H1 (cell line): ENCODE data around the gene ENTPD6. TPM values are rescaled to one million over a fixed set of nuclear protein-coding genes. Genes with fewer than 3 reads are reported as not detected.

Experiments used
- CTCF ChIA-PET: fragments of 300-600 bp; sonication (Branson Sonifier 250); formaldehyde crosslinking; loops from one replicate; lab custom pipeline; 2021; ENCODE audit not compliant: partially characterized antibody; lab: Charles Lee
- POLR2A ChIA-PET: fragments of 300-600 bp; sonication (Branson Sonifier 250); formaldehyde crosslinking; loops from one replicate; lab custom pipeline; 2021; ENCODE audit warnings: inconsistent platforms; ENCODE audit not compliant: partially characterized antibody; lab: Charles Lee
- DNase-seq, 2 experiments: peaks; one replicate each; pipeline versions ENCODE4 v3.0.0 to v3.0.0-alpha.2; 2010 to 2022; ENCODE audit warnings: low spot score in 2 of 2, low read depth in 1 of 2, mixed read lengths in 1 of 2
- FAIRE-seq: peaks from 2 replicates; lab custom pipeline; 2011; peaks lifted over from hg19 to GRCh38; lab: Jason Lieb, UNC
- H2AFZ ChIP-seq: 2 replicates; pipeline ENCODE4 v1.8.1; 2012; ENCODE audit warnings: low read length, inconsistent platforms
- H2AK5ac ChIP-seq: 2 replicates; pipeline ENCODE4 v1.6.1; 2013; ENCODE audit warnings: low read depth, low read length
- H2BK120ac ChIP-seq: replicated peaks from 2 replicates; pipeline ENCODE3; 2013; ENCODE audit warnings: low read depth, low read length, inconsistent platforms
- H2BK12ac ChIP-seq: 2 replicates; pipeline ENCODE4 v1.6.1; 2013; ENCODE audit warnings: low read depth, low read length
- H2BK15ac ChIP-seq: 2 replicates; pipeline ENCODE4 v1.6.1; 2013; ENCODE audit warnings: low read length
- H2BK20ac ChIP-seq: 2 replicates; pipeline ENCODE4 v1.6.1; 2013; ENCODE audit warnings: low read length
- H2BK5ac ChIP-seq: 2 replicates; pipeline ENCODE4 v1.6.1; 2013; ENCODE audit warnings: low read depth, low read length
- H3K14ac ChIP-seq: 2 replicates; pipeline ENCODE4 v1.6.1; 2013; ENCODE audit warnings: inconsistent platforms; ENCODE audit not compliant: insufficient read length
- H3K18ac ChIP-seq: 2 replicates; pipeline ENCODE4 v1.6.1; 2013; ENCODE audit warnings: low read length; ENCODE audit errors: extremely low read depth
- H3K23ac ChIP-seq: 2 replicates; pipeline ENCODE4 v1.6.1; 2013; ENCODE audit warnings: inconsistent platforms; ENCODE audit not compliant: insufficient read length
- H3K23me2 ChIP-seq: 2 replicates; pipeline ENCODE4 v1.6.1; 2013; ENCODE audit warnings: low read depth, low read length
- H3K27ac ChIP-seq: 2 replicates; pipeline ENCODE4 v1.6.1; 2011; ENCODE audit warnings: low read depth, low read length, inconsistent platforms
- H3K27me3 ChIP-seq, 4 experiments: replicated peaks in 1 of 4; 1 replicate in 1 of 4; 2 replicates in 3 of 4; pipeline versions ENCODE4 v1.6.1 to v1.8.1; 2011 to 2013; ENCODE audit warnings: low read length in 3 of 4, mild to moderate bottlenecking in 3 of 4, inconsistent platforms in 2 of 4, mixed read lengths in 2 of 4, moderate library complexity in 1 of 4; ENCODE audit not compliant: control insufficient read depth in 3 of 4, insufficient read depth in 3 of 4; ENCODE audit errors: extremely low read depth in 1 of 4
- H3K36me3 ChIP-seq, 4 experiments: 2 replicates each; pipeline versions ENCODE4 v1.6.1 to v1.8.1; 2011 to 2013; ENCODE audit warnings: mild to moderate bottlenecking in 4 of 4, low read length in 3 of 4, moderate library complexity in 2 of 4, control low read depth in 1 of 4, inconsistent platforms in 1 of 4; ENCODE audit not compliant: insufficient read depth in 4 of 4, control insufficient read depth in 2 of 4
- H3K4ac ChIP-seq: replicated peaks from 2 replicates; pipeline ENCODE3; 2013; ENCODE audit warnings: low read length, low read depth, mixed read lengths, inconsistent platforms; ENCODE audit not compliant: insufficient read length
- H3K4me1 ChIP-seq, 4 experiments: replicated peaks in 1 of 4; 1 replicate in 1 of 4; 2 replicates in 3 of 4; pipeline versions ENCODE4 v1.6.1 to v1.8.1; 2011 to 2013; ENCODE audit warnings: low read length in 3 of 4, inconsistent platforms in 2 of 4, mixed read lengths in 1 of 4; ENCODE audit not compliant: insufficient read depth in 4 of 4, control insufficient read depth in 3 of 4
- H3K4me2 ChIP-seq, 2 experiments: 2 replicates each; pipeline versions ENCODE4 v1.6.1 to v1.8.1; 2011 to 2013; ENCODE audit warnings: low read depth in 2 of 2, low read length in 2 of 2, control low read depth in 1 of 2, inconsistent platforms in 1 of 2, mild to moderate bottlenecking in 1 of 2; ENCODE audit not compliant: insufficient read depth in 1 of 2
- H3K4me3 ChIP-seq, 4 experiments: fragments of 200-600, 300-600 bp in 1 of 4; sonication (generic), shearing (Covaris generic), sonication (Bioruptor Twin) in 1 of 4; 2 replicates each; pipeline versions ENCODE4 v1.5.1 to v1.8.1; 2011 to 2016; ENCODE audit warnings: low read length in 4 of 4, low read depth in 3 of 4, control low read depth in 2 of 4, inconsistent platforms in 2 of 4, mild to moderate bottlenecking in 2 of 4, mixed read lengths in 1 of 4, moderate library complexity in 1 of 4; ENCODE audit not compliant: insufficient read depth in 2 of 4; ENCODE audit errors: extremely low read depth in 1 of 4
- H3K56ac ChIP-seq: replicated peaks from 2 replicates; pipeline ENCODE3; 2013; ENCODE audit warnings: low read depth, mild to moderate bottlenecking, mixed read lengths, low read length, inconsistent platforms; ENCODE audit not compliant: insufficient read length
- H3K79me1 ChIP-seq: 2 replicates; pipeline ENCODE4 v1.6.1; 2013; ENCODE audit warnings: low read depth, low read length, control low read depth
- H3K79me2 ChIP-seq, 2 experiments: 2 replicates each; pipeline versions ENCODE4 v1.6.1 to v1.8.1; 2012 to 2013; ENCODE audit warnings: low read length in 2 of 2, mild to moderate bottlenecking in 2 of 2, inconsistent platforms in 1 of 2; ENCODE audit not compliant: insufficient read depth in 2 of 2, control insufficient read depth in 1 of 2
- H3K9ac ChIP-seq, 4 experiments: replicated peaks in 1 of 4; 1 replicate in 1 of 4; 2 replicates in 3 of 4; pipeline versions ENCODE4 v1.6.1 to v1.8.1; 2011 to 2013; ENCODE audit warnings: low read depth in 3 of 4, low read length in 3 of 4, control low read depth in 2 of 4, mild to moderate bottlenecking in 2 of 4, moderate library complexity in 2 of 4, inconsistent platforms in 1 of 4; ENCODE audit errors: extremely low read depth in 1 of 4
- H3K9me3 ChIP-seq, 2 experiments: 2 replicates each; pipeline versions ENCODE4 v1.6.1 to v1.8.1; 2012 to 2013; ENCODE audit warnings: mild to moderate bottlenecking in 2 of 2, moderate library complexity in 2 of 2, control low read depth in 1 of 2, inconsistent platforms in 1 of 2, low read depth in 1 of 2, low read length in 1 of 2, mixed read lengths in 1 of 2; ENCODE audit not compliant: insufficient read depth in 2 of 2
- H4K20me1 ChIP-seq, 2 experiments: replicated peaks in 1 of 2; 2 replicates each; pipeline versions ENCODE3 to v1.8.1; 2011 to 2013; ENCODE audit warnings: inconsistent platforms in 2 of 2, low read length in 2 of 2, mild to moderate bottlenecking in 1 of 2; ENCODE audit not compliant: insufficient read depth in 2 of 2, control insufficient read depth in 1 of 2
- H4K5ac ChIP-seq: 2 replicates; pipeline ENCODE4 v1.6.1; 2013; ENCODE audit warnings: low read length, low read depth, mixed read lengths, inconsistent platforms; ENCODE audit not compliant: insufficient read length
- H4K8ac ChIP-seq: 2 replicates; pipeline ENCODE4 v1.8.0; 2013; ENCODE audit warnings: mild to moderate bottlenecking, moderate library complexity, low read length, inconsistent platforms; ENCODE audit not compliant: insufficient read depth; ENCODE audit errors: extremely low read depth
- H4K91ac ChIP-seq: replicated peaks from 2 replicates; pipeline ENCODE3; 2013; ENCODE audit warnings: low read length, mixed read lengths, inconsistent platforms; ENCODE audit not compliant: insufficient read length
- ASH2L ChIP-seq: fragments of 200-600, 300-600 bp; sonication (generic); IDR thresholded peaks from one replicate; pipeline ENCODE4 v1.7.1; 2017; ENCODE audit warnings: low read length
- BCL11A ChIP-seq, 2 experiments: IDR thresholded peaks; one replicate each; pipeline ENCODE4 v1.6.1; 2011; ENCODE audit warnings: low read depth in 2 of 2, low read length in 2 of 2, mild to moderate bottlenecking in 2 of 2
- CBX5 ChIP-seq: fragments of 300-800, 300-1000 bp; sonication (generic); IDR thresholded peaks from 2 replicates; pipeline ENCODE4 v1.7.1; 2016; ENCODE audit warnings: antibody characterized with exemption, low read length, low read depth
- CHD1 ChIP-seq: IDR thresholded peaks from 2 replicates; pipeline ENCODE4 v1.6.1; 2012; ENCODE audit warnings: low read depth, low read length, improper control_type of control experiment
- EZH2 ChIP-seq: fragments of 200-600 bp; sonication (generic); IDR thresholded peaks from 2 replicates; pipeline ENCODE4 v1.7.1; 2012; ENCODE audit warnings: low read depth, mild to moderate bottlenecking, moderate library complexity, low read length, inconsistent platforms; ENCODE audit not compliant: severe bottlenecking
- GTF2F1 ChIP-seq: IDR thresholded peaks from 2 replicates; pipeline ENCODE4 v1.6.1; 2012; ENCODE audit warnings: low read depth, low read length, improper control_type of control experiment, borderline replicate concordance
- HDAC2 ChIP-seq, 2 experiments: fragments of 300-600 bp in 1 of 2; sonication (generic) in 1 of 2; IDR thresholded peaks; 2 replicates each; pipeline ENCODE4 v1.6.1; 2011 to 2012; ENCODE audit warnings: low read depth in 2 of 2, low read length in 2 of 2, mild to moderate bottlenecking in 2 of 2, moderate library complexity in 2 of 2, borderline replicate concordance in 1 of 2, inconsistent platforms in 1 of 2
- HDAC6 ChIP-seq: IDR thresholded peaks from one replicate; pipeline ENCODE4 v1.7.1; 2012; ENCODE audit warnings: low read depth, mild to moderate bottlenecking, inconsistent platforms, low read length, moderate library complexity
- JUN ChIP-seq: IDR thresholded peaks from 2 replicates; pipeline ENCODE4 v1.6.1; 2011; ENCODE audit warnings: low read depth, mild to moderate bottlenecking, improper control_type of control experiment, low read length
- JUND ChIP-seq: IDR thresholded peaks from 2 replicates; pipeline ENCODE4 v1.6.1; 2011; ENCODE audit warnings: mild to moderate bottlenecking, improper control_type of control experiment, low read length
- KDM4A ChIP-seq: IDR thresholded peaks from one replicate; pipeline ENCODE4 v1.7.1; 2012; ENCODE audit warnings: low read depth, mild to moderate bottlenecking, moderate library complexity, low read length, inconsistent platforms; ENCODE audit not compliant: severe bottlenecking
- NANOG ChIP-seq: IDR thresholded peaks from 2 replicates; pipeline ENCODE4 v1.6.1; 2011; ENCODE audit warnings: low read length, low read depth, mild to moderate bottlenecking, inconsistent platforms; ENCODE audit not compliant: insufficient read depth, poor library complexity, severe bottlenecking
- RXRA ChIP-seq: IDR thresholded peaks from 2 replicates; pipeline ENCODE4 v1.6.1; 2011; ENCODE audit warnings: low read depth, mild to moderate bottlenecking, low read length, moderate library complexity; ENCODE audit not compliant: insufficient read depth
- SIX5 ChIP-seq: IDR thresholded peaks from 2 replicates; pipeline ENCODE4 v1.6.1; 2011; ENCODE audit warnings: mild to moderate bottlenecking, low read depth, low read length
- SP1 ChIP-seq: IDR thresholded peaks from 2 replicates; pipeline ENCODE4 v1.6.1; 2011; ENCODE audit warnings: low read depth, low read length
- WGBS, 2 experiments: shearing (Covaris generic) in 1 of 2; methylation state at CpG; one replicate each; pipeline versions ENCODE4 v1.1.6 to v1.1.7; 2013 to 2015; ENCODE audit warnings: low lambda C conversion rate in 2 of 2, mixed read lengths in 2 of 2, inconsistent platforms in 1 of 2, low coverage in 1 of 2, missing lambda C conversion rate in 1 of 2; ENCODE audit not compliant: insufficient replicate concordance in 2 of 2, insufficient coverage in 1 of 2, insufficient read length in 1 of 2; ENCODE audit errors: extremely low coverage in 1 of 2, missing lambda C conversion rate in 1 of 2; 5-methylcytosine and 5-hydroxymethylcytosine counted together
- polyA plus RNA-seq, 7 experiments: library from polyadenylated mRNA; depleted of rRNA in 3 of 7; stranded (reverse) in 5 of 7; unstranded in 2 of 7; fragments of >200 nt in 5 of 7; fragments of 200-250 nt in 2 of 7; gene quantifications; 1 replicate in 5 of 7; 2 replicates in 1 of 7; 4 replicates in 1 of 7; pipeline versions ENCODE4 v1.2.1 to v1.2.3, GENCODE V29; 2011 to 2013; ENCODE audit warnings: missing spikeins in 2 of 7, mixed read lengths in 2 of 7
- total RNA-seq: library from RNA; stranded (reverse); fragmentation: NEBNext Ultra II Directional; extraction: Animal tissue kit (Norgen Biotek cat#: 25700); gene quantifications from 2 replicates; pipeline ENCODE4 v1.2.1, GENCODE V29; 2021

The ENTPD6 gene
- total and polyA plus RNA-seq, 2 of the 8 experiments (the other 6 are each of a cell fraction or from before 2014, with no cell fraction given) = 47.8 to 57.3 TPM

DNA sequence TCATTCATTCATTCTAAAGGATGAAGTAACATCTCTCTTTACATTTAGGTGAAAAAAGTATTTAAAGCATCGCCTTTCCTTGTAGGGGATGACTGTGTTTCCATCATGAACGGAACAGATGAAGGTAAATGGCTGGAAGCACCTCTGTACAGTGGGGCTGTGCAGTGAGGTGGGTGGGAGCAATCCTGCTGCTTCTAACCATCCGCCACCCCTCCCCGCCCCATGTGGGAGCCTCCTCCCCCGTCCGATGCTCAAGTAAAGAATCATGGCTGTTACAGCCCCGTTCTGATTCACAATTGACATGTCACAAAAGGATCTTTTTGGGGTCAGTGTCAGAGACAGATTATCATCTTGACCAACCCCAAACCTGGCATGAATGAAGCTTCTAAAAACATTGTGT lies 19.3 kb downstream of the ENTPD6 start:
- peaks cover 0 to 5% (median 2%) of the 10 kb centered on the region in 4 experiments; a peak in 3 of 8 replicates for H3K36me3 ChIP-seq
- no peaks in the 10 kb centered on the region for H3K9me3 ChIP-seq
- H3K79me1 ChIP-seq = no peaks in the 10 kb centered on the region
- no peak overlapping the region for H4K8ac ChIP-seq
- H3K27ac ChIP-seq = no peak overlapping the region
- WGBS, 2 experiments = 98% methylated on average over 7 of the region's 7 CpGs; no CpG with 5 or more reads in 1 of the 2 experiments
- no peak overlapping the region for H3K4me3 ChIP-seq
- no peak overlapping the region for H2BK120ac ChIP-seq
- H2BK5ac ChIP-seq = no peak overlapping the region
- no peak overlapping the region for H2AK5ac ChIP-seq
- H3K14ac ChIP-seq = no peak overlapping the region
- FAIRE-seq (no peak), DNase-seq (no peak)
- no peaks in the 10 kb centered on the region for H3K23me2 ChIP-seq
- no peak overlapping the region for H3K56ac ChIP-seq
- H3K4me1 ChIP-seq = no peaks in the 10 kb centered on the region
- H3K23ac ChIP-seq = no peak overlapping the region
- ChIA-PET POLR2A (no interaction called here), CTCF (interaction anchor here (0.7 kb wide), 1 partner anchor 64 kb away, joined by 4 read pairs; no protein-coding TSS in a partner anchor)
- no peaks in the 10 kb centered on the region for H3K27me3 ChIP-seq
- H2BK20ac ChIP-seq = no peak overlapping the region
- no peak overlapping the region for H3K9ac ChIP-seq
- no peak overlapping the region for H3K4me2 ChIP-seq
- H2BK15ac ChIP-seq = no peak overlapping the region
- H3K79me2 ChIP-seq = no peaks in the 10 kb centered on the region
- H4K20me1 ChIP-seq = peaks cover 0 to 2% of the 10 kb centered on the region in 2 experiments
- H2BK12ac ChIP-seq = no peak overlapping the region
- H4K91ac ChIP-seq = no peak overlapping the region
- H4K5ac ChIP-seq = no peak overlapping the region
- H2AFZ ChIP-seq = no peak overlapping the region
- H3K4ac ChIP-seq = no peak overlapping the region
- no peak overlapping the region for H3K18ac ChIP-seq
- TF ChIP-seq KDM4A = no peak
- no peak for TF ChIP-seq EZH2
- TF ChIP-seq SP1 = no peak
- TF ChIP-seq RXRA = no peak
- TF ChIP-seq JUN = no peak
- no peak for TF ChIP-seq JUND
- TF ChIP-seq HDAC2 (IDR thresholded peaks at IDR 0.05; ENCODE audit: borderline replicate concordance in 1 of 2, low read depth in 2 of 2, low read length in 2 of 2) = no peak
- no peak for TF ChIP-seq NANOG
- TF ChIP-seq SIX5 = no peak
- no peak for TF ChIP-seq CBX5
- no peak for TF ChIP-seq BCL11A (IDR thresholded peaks at IDR 0.05; ENCODE audit: low read depth in 2 of 2, low read length in 2 of 2)
- TF ChIP-seq CHD1 = no peak
- TF ChIP-seq GTF2F1 = no peak
- no peak for TF ChIP-seq HDAC6
- TF ChIP-seq ASH2L = no peak
